HEK293 (cell line): ENCODE measurements around the gene NMNAT2.

Source experiments
- CTCF ChIA-PET: fragments of 350-600 bp; formaldehyde crosslinking; extraction: SDS; loops from one replicate; lab custom pipeline; 2021; ENCODE audit warnings: antibody characterized with exemption; lab: Yijun Ruan, JAX
- POLR2A ChIA-PET: fragments of 300-600 bp; formaldehyde crosslinking; extraction: SDS; loops from one replicate; lab custom pipeline; 2020; ENCODE audit warnings: antibody characterized with exemption, inconsistent platforms; lab: Yijun Ruan, JAX
- H3K27ac ChIP-seq: fragments of 200-500 bp; sonication (Bioruptor generic); 2 replicates; pipeline ENCODE4 v1.5.1; 2014; ENCODE audit warnings: low read depth, low read length, control low read depth, inconsistent platforms; ENCODE audit errors: extremely low read depth
- H3K36me3 ChIP-seq, 2 experiments: fragments of 200-500 bp in 1 of 2; sonication (Bioruptor generic) in 1 of 2; 1 replicate in 1 of 2; 2 replicates in 1 of 2; pipeline ENCODE4 v1.5.1; 2014 to 2017; ENCODE audit warnings: inconsistent platforms in 2 of 2, low read length in 2 of 2; ENCODE audit not compliant: control insufficient read depth in 2 of 2, insufficient read depth in 1 of 2
- H3K4me1 ChIP-seq: fragments of 200-500 bp; sonication (Bioruptor generic); 2 replicates; pipeline ENCODE4 v1.5.1; 2014; ENCODE audit warnings: mild to moderate bottlenecking, low read length, inconsistent platforms; ENCODE audit not compliant: control insufficient read depth, insufficient read depth
- H3K4me3 ChIP-seq: 2 replicates; pipeline ENCODE4 v1.5.1; 2011; ENCODE audit warnings: low read depth, mild to moderate bottlenecking, control low read depth, low read length, moderate library complexity
- H3K9me3 ChIP-seq: fragments of 200-500 bp; sonication (Bioruptor generic); 2 replicates; pipeline ENCODE4 v1.5.1; 2014; ENCODE audit warnings: low read depth, low read length, inconsistent platforms; ENCODE audit not compliant: control insufficient read depth, insufficient read depth
- GFI1B ChIP-seq: fragments of 450-650 bp; formaldehyde crosslinking; IDR thresholded peaks from 2 replicates; pipeline ENCODE4 v1.5.1; 2016; ENCODE audit warnings: missing biosample characterization, missing genetic modification characterization
- GLI2 ChIP-seq: fragments of 450-650 bp; formaldehyde crosslinking; IDR thresholded peaks from 2 replicates; pipeline ENCODE4; 2017; ENCODE audit warnings: missing biosample characterization, missing genetic modification characterization, low read depth, borderline replicate concordance
- ZBTB20 ChIP-seq: fragments of 450-650 bp; formaldehyde crosslinking; IDR thresholded peaks from 2 replicates; pipeline ENCODE4 v1.5.1; 2016; ENCODE audit warnings: missing biosample characterization, missing genetic modification characterization
- ZBTB26 ChIP-seq: fragments of 450-650 bp; formaldehyde crosslinking; optimal IDR thresholded peaks from 2 replicates; pipeline ENCODE3; 2016; ENCODE audit warnings: missing biosample characterization, mild to moderate bottlenecking, missing genetic modification characterization
- ZBTB44 ChIP-seq: fragments of 450-650 bp; IDR thresholded peaks from 2 replicates; pipeline ENCODE4 v1.5.1; 2018; ENCODE audit warnings: missing biosample characterization, mild to moderate bottlenecking, missing genetic modification characterization
- ZFP69B ChIP-seq: fragments of 450-650 bp; formaldehyde crosslinking; IDR thresholded peaks from 2 replicates; pipeline ENCODE4 v1.5.1; 2016; ENCODE audit warnings: missing biosample characterization, missing genetic modification characterization
- ZNF274 ChIP-seq, 2 experiments: fragments of 200-500 bp in 1 of 2; fragments of 450-650 bp in 1 of 2; sonication (Bioruptor generic) in 1 of 2; formaldehyde crosslinking in 1 of 2; IDR thresholded peaks; 2 replicates each; pipeline versions ENCODE4 v1.5.1 to v1.6.1; 2014 to 2016; ENCODE audit warnings: borderline replicate concordance in 1 of 2, inconsistent platforms in 1 of 2, low read length in 1 of 2, missing biosample characterization in 1 of 2, missing genetic modification characterization in 1 of 2
- ZNF366 ChIP-seq: fragments of 450-650 bp; formaldehyde crosslinking; conservative IDR thresholded peaks from 2 replicates; pipeline ENCODE4 v1.5.1; 2016; ENCODE audit warnings: missing biosample characterization, missing genetic modification characterization
- ZNF48 ChIP-seq: fragments of 450-650 bp; formaldehyde crosslinking; IDR thresholded peaks from 2 replicates; pipeline ENCODE4 v1.5.1; 2016; ENCODE audit warnings: missing biosample characterization, missing genetic modification characterization
- ZNF558 ChIP-seq: fragments of 450-650 bp; formaldehyde crosslinking; IDR thresholded peaks from 2 replicates; pipeline ENCODE4 v1.5.1; 2016; ENCODE audit warnings: missing biosample characterization, missing genetic modification characterization
- ZNF585B ChIP-seq: fragments of 450-650 bp; formaldehyde crosslinking; IDR thresholded peaks from 2 replicates; pipeline ENCODE4 v1.5.1; 2016; ENCODE audit warnings: missing biosample characterization, missing genetic modification characterization
- ZNF596 ChIP-seq: fragments of 450-650 bp; IDR thresholded peaks from 2 replicates; pipeline ENCODE4 v1.5.0; 2018; ENCODE audit warnings: missing biosample characterization, mild to moderate bottlenecking, missing genetic modification characterization, moderate library complexity
- ZNF626 ChIP-seq: fragments of 450-650 bp; sonication (Bioruptor Pico); formaldehyde crosslinking; IDR thresholded peaks from 2 replicates; pipeline ENCODE4 v1.5.1; 2018; ENCODE audit warnings: missing biosample characterization, missing genetic modification characterization, inconsistent platforms
- ZNF654 ChIP-seq: fragments of 450-650 bp; formaldehyde crosslinking; IDR thresholded peaks from 2 replicates; pipeline ENCODE4 v1.5.1; 2016; ENCODE audit warnings: low read depth, missing biosample characterization, missing genetic modification characterization
- ZNF664 ChIP-seq: fragments of 450-650 bp; formaldehyde crosslinking; IDR thresholded peaks from 2 replicates; pipeline ENCODE4 v1.5.1; 2016; ENCODE audit warnings: missing biosample characterization, missing genetic modification characterization
- ZNF777 ChIP-seq: fragments of 450-650 bp; formaldehyde crosslinking; IDR thresholded peaks from 2 replicates; pipeline ENCODE4 v1.5.1; 2017; ENCODE audit warnings: missing biosample characterization, missing genetic modification characterization, borderline replicate concordance
- ZNF843 ChIP-seq: fragments of 450-650 bp; formaldehyde crosslinking; IDR thresholded peaks from 2 replicates; pipeline ENCODE4 v1.5.1; 2016; ENCODE audit warnings: missing biosample characterization, missing genetic modification characterization
- ZSCAN5A ChIP-seq: fragments of 450-650 bp; formaldehyde crosslinking; IDR thresholded peaks from 2 replicates; pipeline ENCODE4 v1.5.1; 2016; ENCODE audit warnings: missing biosample characterization, missing genetic modification characterization
- TF ChIP-seq, protein P1 (sequence below): fragments of 450-650 bp; formaldehyde crosslinking; IDR thresholded peaks from 2 replicates; pipeline ENCODE4 v1.5.1; 2016; ENCODE audit warnings: missing biosample characterization, missing genetic modification characterization

NMNAT2 gene

GRCh38 chr1:183319606-183320005 is 98.6 kb downstream of the NMNAT2 start:
- no peak overlapping the region for H3K27ac ChIP-seq
- TF ChIP-seq GLI2 (tag by site-specific recombination) (no peak), ZNF664 (tag by site-specific recombination) (peak; percentile 1; the same call in 1 of the 2 replicates)
- POLR2A ChIA-PET: interaction anchor here (0.6 kb wide), 1 partner anchor 250 kb away, joined by 3 read pairs; no protein-coding TSS in a partner anchor
- no peaks in the 10 kb centered on the region for H3K4me1 ChIP-seq
- no peak overlapping the region for H3K4me3 ChIP-seq
- H3K9me3 ChIP-seq: no peaks in the 10 kb centered on the region
- no peaks in the 10 kb centered on the region for H3K36me3 ChIP-seq
- CTCF ChIA-PET: interaction anchor here (0.6 to 2.1 kb wide), 3 partner anchors 13 to 806 kb away, joined by 3 to 6 read pairs (median 5); no protein-coding TSS in a partner anchor

GRCh38 chr1:183319051-183319450 is 99.1 kb downstream of the NMNAT2 start:
- no peaks in the 10 kb centered on the region for H3K36me3 ChIP-seq
- no peak overlapping the region for H3K4me3 ChIP-seq
- no peak overlapping the region for H3K27ac ChIP-seq
- ChIA-PET POLR2A (no interaction called here), CTCF (interaction anchor here (0.6 to 2.1 kb wide), 4 partner anchors 13 to 805 kb away, joined by 3 to 5 read pairs (median 4); no protein-coding TSS in a partner anchor)
- H3K4me1 ChIP-seq: no peaks in the 10 kb centered on the region
- H3K9me3 ChIP-seq: no peaks in the 10 kb centered on the region
- TF ChIP-seq ZBTB44 (tag by site-specific recombination) (no peak), ZNF664 (tag by site-specific recombination) (peak; percentile 79)

DNA sequence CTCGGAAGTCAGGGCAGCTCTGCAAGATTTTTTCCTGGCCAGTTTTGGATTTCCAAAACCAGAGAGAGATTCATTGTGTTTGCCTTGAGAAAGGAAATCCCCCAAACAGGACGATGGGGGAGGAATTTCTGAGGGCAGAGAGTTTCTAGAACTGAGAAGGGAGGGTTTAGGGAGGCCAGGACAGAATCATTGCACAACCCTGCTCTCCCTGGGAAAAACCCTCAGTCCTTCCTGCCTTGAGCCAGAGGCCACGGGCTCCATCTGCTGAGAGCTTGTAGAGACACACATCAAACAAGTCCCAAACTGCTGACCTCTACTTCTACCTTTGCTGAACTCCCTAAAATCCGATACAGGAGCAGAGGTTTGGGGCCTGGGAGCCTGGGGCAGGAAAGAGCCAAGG is 99.7 kb downstream of the NMNAT2 start:
- Histone ChIP-seq H3K36me3 (no peaks in the 10 kb centered on the region), H3K9me3 (no peaks in the 10 kb centered on the region), H3K27ac (no peak overlapping the region), H3K4me3 (no peak overlapping the region), H3K4me1 (no peaks in the 10 kb centered on the region)
- ChIA-PET CTCF (interaction anchor here (0.7 to 2.1 kb wide), 4 partner anchors 12 to 304 kb away, joined by 3 to 5 read pairs (median 4); no protein-coding TSS in a partner anchor), POLR2A (no interaction called here)
- no peak for TF ChIP-seq ZNF777 (tag by site-specific recombination)
- no peak for TF ChIP-seq GFI1B (tag by site-specific recombination)
- peak; percentile 11; the same call in 1 of the 2 replicates for TF ChIP-seq ZNF654 (tag by site-specific recombination)

- Histone ChIP-seq H3K9me3 (no peaks in the 10 kb centered on the region), H3K36me3 (no peaks in the 10 kb centered on the region), H3K27ac (no peak overlapping the region), H3K4me1 (no peaks in the 10 kb centered on the region), H3K4me3 (no peak overlapping the region)
- POLR2A ChIA-PET: no interaction called here
- CTCF ChIA-PET: interaction anchor here (0.6 kb wide), 1 partner anchor 34 kb away, joined by 3 read pairs; no protein-coding TSS in a partner anchor
- no peak for TF ChIP-seq ZBTB20
- TF ChIP-seq ZFP69B (tag by site-specific recombination): no peak
- no peak for TF ChIP-seq ZNF596
- TF ChIP-seq ZBTB26: no peak
- no peak for TF ChIP-seq ZNF558 (tag by site-specific recombination)
- TF ChIP-seq ZNF274 (IDR thresholded peaks at IDR 0.05; ENCODE audit: low read length): no peak
- no peak for TF ChIP-seq ZNF274 (tag by site-specific recombination; IDR thresholded peaks at IDR 0.05; ENCODE audit: borderline replicate concordance)
- no peak for TF ChIP-seq ZNF585B
- TF ChIP-seq, protein P1, sequence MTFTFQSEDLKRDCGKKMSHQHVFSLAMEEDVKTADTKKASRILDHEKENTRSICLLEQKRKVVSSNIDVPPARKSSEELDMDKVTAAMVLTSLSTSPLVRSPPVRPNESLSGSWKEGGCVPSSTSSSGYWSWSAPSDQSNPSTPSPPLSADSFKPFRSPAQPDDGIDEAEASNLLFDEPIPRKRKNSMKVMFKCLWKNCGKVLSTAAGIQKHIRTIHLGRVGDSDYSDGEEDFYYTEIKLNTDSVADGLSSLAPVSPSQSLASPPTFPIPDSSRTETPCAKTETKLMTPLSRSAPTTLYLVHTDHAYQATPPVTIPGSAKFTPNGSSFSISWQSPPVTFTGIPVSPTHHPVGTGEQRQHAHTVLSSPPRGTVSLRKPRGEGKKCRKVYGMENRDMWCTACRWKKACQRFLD (tag by site-specific recombination): no peak
- no peak for TF ChIP-seq ZSCAN5A (tag by site-specific recombination)
- no peak for TF ChIP-seq ZNF48 (tag by site-specific recombination)
- no peak for TF ChIP-seq ZNF366 (tag by site-specific recombination)
- TF ChIP-seq ZNF626 (tag by site-specific recombination): no peak
- TF ChIP-seq ZNF843 (tag by site-specific recombination): no peak
Measured at GRCh38 chr1:183315991-183316758, 102.0 kb downstream of the NMNAT2 start.
